B cell (primary cell): ENCODE measurements around the gene TSPAN14.

Source experiments
- EZH2 ChIP-seq: IDR thresholded peaks from 2 replicates; pipeline ENCODE4 v1.6.1; 2012; ENCODE audit warnings: borderline replicate concordance, low read depth, mild to moderate bottlenecking, moderate library complexity, low read length; ENCODE audit not compliant: insufficient read depth, poor library complexity, severe bottlenecking
- TF ChIP-seq, protein P1 (sequence below): fragments of 200-600 bp; IDR thresholded peaks from one replicate; pipeline ENCODE4 v1.8.0; 2022; ENCODE audit warnings: antibody characterized with exemption, mild to moderate bottlenecking

DNA sequence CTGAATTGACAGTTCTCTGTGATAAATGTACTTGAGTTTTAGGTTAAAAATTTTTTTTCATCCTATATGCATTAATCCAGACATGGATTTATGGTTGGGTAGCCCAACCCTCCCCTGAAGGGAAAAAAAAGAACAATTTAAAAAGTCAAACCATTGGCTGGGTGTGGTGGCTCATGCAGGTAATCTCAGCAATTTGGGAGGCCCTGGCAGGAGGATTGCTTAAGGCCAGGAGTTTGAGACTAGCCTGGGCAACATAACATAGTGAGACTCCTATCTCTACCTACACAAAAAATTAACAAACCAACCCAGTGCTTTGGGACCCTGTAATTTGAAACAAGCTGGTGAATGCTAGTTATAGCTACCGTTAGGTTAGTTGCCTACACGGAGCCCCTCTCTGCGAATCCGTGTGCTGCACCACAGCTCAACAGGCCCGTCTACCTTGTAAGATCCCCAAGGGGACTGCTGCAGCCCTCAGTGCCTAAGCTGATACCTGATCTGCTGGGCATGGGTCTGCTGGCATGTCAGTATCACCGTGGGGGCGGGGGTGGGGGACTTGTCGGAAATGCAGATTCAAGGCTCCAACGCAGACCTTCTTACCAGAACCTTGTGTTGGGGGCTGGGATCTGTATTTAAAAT lies 32.8 kb downstream of the TSPAN14 start:
- TF ChIP-seq, protein P1, sequence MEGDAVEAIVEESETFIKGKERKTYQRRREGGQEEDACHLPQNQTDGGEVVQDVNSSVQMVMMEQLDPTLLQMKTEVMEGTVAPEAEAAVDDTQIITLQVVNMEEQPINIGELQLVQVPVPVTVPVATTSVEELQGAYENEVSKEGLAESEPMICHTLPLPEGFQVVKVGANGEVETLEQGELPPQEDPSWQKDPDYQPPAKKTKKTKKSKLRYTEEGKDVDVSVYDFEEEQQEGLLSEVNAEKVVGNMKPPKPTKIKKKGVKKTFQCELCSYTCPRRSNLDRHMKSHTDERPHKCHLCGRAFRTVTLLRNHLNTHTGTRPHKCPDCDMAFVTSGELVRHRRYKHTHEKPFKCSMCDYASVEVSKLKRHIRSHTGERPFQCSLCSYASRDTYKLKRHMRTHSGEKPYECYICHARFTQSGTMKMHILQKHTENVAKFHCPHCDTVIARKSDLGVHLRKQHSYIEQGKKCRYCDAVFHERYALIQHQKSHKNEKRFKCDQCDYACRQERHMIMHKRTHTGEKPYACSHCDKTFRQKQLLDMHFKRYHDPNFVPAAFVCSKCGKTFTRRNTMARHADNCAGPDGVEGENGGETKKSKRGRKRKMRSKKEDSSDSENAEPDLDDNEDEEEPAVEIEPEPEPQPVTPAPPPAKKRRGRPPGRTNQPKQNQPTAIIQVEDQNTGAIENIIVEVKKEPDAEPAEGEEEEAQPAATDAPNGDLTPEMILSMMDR: no peak
- TF ChIP-seq EZH2: no peak
